Measurements from ENCODE around the gene TXK. TPM values are rescaled to one million over a fixed set of nuclear protein-coding genes. Genes with fewer than 3 reads are reported as not detected.

TXK gene
- polyA plus RNA-seq, 4 donors: 0.55 to 3.9 (median 2.3) TPM

GRCh38 chr4:48108309-48109073 lies 25.6 kb downstream of the TXK start:
- no peak for DNase-seq (ENCODE audit: low read depth in 4 of 4, low spot score in 3 of 4)

- DNase-seq (ENCODE audit: low read depth in 4 of 4, low spot score in 3 of 4): no peak
These were observed 28.8 kb downstream of the TXK start for GRCh38 chr4:48105230-48105629.

DNA sequence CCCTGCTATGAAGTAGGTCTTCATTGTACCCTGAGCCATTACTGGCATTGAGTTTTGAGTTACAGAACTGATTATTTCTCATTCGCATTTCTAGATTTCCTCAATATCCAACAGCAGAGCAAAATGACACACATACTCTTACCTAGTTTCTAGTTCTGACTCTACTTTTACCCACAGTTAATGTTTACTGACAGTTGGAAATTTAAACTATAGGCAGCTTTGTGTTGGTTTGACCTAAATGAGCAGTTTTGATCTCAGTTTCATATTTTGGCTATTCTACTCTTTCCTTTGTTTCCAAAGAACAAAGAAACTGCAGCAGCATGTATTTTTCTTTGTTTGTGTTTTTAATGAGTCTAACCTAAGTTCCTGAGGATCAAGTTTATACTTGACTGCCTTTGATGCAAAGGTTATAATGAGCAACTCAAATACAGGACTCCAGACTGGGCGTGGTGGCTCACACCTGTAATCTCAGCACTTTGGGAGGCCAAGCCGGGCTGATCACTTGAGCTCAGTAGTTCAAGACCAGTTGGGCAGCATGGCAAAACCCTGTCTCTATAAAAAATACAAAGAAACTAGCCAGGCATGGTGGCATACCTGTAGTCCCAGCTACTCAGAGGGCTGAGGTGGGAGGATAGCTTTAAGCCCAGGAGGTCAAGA lies 30.4 kb downstream of the TXK start:
- DNase-seq (ENCODE audit: low read depth in 4 of 4, low spot score in 3 of 4): no peak

DNA sequence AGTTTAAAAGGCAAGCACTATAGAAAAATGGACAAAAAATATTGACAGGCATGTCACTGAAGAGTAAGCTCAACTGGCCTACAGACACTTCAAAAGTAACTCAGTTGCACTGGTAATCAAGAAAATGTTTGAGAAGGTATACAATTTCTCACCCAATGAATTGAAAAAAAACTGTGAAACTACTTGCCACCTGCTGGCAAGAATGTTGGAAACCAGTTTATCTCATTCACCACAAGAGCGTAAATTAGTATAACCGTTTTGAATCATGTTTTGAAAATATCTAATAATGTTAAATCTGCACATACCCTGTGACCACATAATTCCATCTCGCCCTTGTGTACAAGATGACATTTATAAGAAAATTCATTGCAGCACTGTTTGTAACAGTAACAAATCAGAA lies 31.7 kb downstream of the TXK start:
- DNase-seq (ENCODE audit: low read depth in 4 of 4, low spot score in 3 of 4): no peak

- no peak for DNase-seq (ENCODE audit: low read depth in 4 of 4, low spot score in 3 of 4)
These were observed 33.8 kb downstream of the TXK start for GRCh38 chr4:48100256-48100655.

- no peak for DNase-seq (ENCODE audit: low read depth in 4 of 4, low spot score in 3 of 4)
These were observed 38.6 kb downstream of the TXK start for GRCh38 chr4:48095441-48095840.

- DNase-seq (ENCODE audit: low read depth in 4 of 4, low spot score in 3 of 4): no peak
These were observed 40.0 kb downstream of the TXK start for GRCh38 chr4:48093991-48094416.

DNA sequence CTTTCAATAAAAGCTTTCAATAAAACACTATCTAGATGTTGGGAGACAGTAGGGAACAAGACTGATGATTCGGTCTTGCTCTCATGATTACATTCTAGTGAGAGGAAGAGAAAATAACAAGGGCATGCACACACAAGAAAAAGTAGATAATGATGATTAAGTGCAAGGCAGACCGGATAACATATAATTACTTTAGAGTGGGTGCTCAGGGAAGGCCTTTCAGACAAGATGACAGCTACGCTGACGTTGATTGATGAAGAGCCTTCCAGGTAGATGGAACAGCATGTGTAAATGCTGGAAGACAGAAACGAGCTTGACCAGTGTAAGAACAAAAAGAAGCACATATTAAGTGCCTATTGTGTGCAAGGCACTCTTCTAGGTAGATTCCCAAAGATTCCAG lies 43.4 kb downstream of the TXK start:
- no peak for DNase-seq (ENCODE audit: low read depth in 4 of 4, low spot score in 3 of 4)

GRCh38 chr4:48085821-48086589 lies 48.0 kb downstream of the TXK start:
- DNase-seq (ENCODE audit: low read depth in 4 of 4, low spot score in 3 of 4): no peak

DNA sequence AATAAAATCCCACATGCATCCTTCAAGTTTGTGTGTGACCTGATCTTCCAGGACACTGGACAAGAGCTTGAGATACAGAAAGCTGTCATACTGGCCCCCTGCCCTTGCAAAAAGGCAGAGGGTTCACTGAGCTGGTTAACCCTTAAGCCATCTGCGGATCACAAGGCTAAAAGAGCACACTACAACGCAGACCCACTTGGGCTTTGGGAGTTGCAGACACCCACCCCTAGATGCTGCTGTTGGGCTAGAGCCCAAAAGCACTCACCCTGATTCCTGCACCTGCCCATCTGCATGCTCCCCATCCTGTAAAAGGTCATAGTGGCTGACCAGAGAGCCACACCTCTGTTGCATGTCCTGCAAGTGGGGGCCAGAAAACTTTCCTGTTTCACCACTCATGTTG lies 51.1 kb downstream of the TXK start:
- DNase-seq (ENCODE audit: low read depth in 4 of 4, low spot score in 3 of 4): no peak

DNA sequence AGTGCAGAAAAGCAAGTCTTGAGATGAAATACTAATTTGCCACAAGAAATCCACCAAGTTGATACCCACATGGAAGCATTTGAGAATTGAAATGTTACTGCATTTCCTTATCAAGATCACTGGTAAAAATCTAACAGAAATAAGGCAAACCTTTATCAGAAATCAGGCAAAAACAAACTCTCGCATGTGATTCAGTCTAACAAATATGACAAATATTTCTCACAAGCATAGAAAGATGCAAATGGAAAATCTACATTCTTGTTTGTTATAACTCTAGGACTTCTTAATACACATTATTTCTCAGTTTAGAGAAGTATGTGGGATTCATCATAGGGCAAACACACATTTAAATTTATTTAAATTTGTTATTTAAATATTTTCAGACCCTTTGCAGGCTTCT lies 52.9 kb downstream of the TXK start:
- no peak for DNase-seq (ENCODE audit: low read depth in 4 of 4, low spot score in 3 of 4)

GRCh38 chr4:48079972-48080391 lies 54.1 kb downstream of the TXK start:
- no peak for DNase-seq (ENCODE audit: low read depth in 4 of 4, low spot score in 3 of 4)

DNA sequence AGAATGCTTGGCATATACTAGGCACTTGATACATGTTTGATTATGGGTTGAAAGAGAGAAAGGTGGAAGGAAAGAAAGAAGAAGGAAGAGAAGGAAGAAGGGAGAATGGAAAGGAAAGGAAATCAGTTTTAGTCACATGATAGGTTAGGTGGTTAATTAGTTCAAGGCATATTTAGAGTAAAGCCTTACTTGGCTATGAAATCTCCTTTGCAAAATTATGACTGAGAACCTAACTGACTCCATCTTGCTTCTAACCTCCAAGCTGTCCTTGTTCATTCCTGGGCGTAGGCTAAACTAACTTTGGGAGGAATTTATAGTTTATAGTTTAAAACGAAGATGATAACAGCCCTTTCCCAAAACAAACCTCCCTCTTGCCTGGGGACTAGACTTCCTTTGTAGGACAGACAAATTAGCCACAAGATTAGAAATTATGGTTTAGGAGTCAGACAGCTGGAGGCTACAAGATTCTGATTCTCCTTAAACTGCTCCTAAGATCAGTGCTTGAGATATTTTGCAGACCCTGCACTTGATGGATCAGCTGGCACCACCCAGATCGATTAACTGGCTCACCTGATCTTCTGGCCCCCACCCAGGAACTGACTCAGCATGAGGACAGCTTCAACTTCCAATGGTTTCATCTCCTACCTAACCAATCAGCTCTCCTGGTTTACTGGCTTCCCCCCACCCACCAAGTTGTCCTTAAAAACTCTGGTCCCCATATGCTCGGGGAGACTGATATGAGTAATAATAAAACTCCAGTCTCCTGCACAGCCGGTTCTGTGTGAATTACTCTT lies 55.0 kb downstream of the TXK start:
- DNase-seq (ENCODE audit: low read depth in 4 of 4, low spot score in 3 of 4): no peak

DNA sequence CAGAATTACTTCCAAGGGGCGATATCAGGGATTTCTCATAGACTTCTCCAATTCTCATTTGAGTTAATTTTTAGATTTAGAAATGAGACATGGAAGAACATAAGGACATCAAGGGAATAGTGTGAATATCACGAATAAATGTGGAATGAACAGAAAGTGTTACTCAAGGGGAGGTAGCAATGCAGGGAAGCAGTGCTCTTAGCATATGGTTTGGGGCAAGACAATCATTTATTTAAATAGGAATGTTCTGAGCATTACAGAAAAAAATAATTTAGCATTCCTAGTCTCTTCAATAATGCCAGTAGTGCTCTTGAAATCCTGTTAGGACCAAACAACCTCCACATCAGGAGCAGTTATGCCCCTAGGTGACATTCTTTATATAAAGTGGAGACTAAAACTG lies 55.6 kb downstream of the TXK start:
- no peak for DNase-seq (ENCODE audit: low read depth in 4 of 4, low spot score in 3 of 4)

DNA sequence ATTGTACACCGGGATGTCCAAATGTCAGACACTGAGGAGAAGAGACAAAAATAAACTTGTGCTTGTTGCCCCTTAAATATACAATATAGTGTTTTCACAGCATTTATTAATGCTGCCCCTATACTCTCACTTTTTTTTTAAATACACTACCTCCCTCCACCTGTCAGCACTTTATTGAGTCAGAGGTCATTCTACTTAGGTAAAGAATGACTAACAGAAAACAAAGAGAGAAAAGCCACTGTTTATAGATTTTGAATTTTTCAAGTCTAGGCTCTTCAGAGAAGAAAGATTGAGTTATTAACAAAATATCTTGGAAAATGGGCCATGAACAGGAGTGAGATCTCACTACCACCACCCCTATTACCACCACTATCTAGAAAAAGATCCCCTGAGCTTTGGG lies 59.4 kb downstream of the TXK start:
- DNase-seq (ENCODE audit: low read depth in 4 of 4, low spot score in 3 of 4): no peak

DNA sequence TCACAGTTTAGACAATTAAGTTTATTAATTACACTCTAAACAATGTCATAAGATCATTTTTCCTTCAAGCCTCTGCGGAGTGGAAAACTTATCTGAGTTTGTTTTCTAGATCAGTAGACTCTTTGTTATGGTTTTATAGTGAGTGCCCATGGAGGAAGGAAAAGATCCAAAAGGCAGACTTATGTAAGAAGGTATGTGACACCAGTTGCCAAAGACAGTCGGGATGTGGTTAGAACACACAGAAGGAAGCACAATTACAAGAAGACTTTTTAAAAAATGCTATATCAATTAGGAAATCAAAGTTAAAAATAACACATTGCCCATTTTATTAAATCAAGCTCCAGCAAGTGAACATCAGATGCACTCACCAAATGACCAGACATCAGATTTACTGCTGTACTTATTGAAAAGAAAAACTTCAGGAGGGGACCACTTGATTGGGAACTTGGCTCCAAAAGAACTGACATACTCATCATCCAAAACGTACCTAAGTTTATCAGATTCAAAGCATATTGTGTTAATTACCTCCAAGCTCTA lies 60.4 kb downstream of the TXK start:
- DNase-seq (ENCODE audit: low read depth in 4 of 4, low spot score in 3 of 4): no peak

GRCh38 chr4:48071191-48071590 lies 62.9 kb downstream of the TXK start:
- no peak for DNase-seq (ENCODE audit: low read depth in 4 of 4, low spot score in 3 of 4)

DNA sequence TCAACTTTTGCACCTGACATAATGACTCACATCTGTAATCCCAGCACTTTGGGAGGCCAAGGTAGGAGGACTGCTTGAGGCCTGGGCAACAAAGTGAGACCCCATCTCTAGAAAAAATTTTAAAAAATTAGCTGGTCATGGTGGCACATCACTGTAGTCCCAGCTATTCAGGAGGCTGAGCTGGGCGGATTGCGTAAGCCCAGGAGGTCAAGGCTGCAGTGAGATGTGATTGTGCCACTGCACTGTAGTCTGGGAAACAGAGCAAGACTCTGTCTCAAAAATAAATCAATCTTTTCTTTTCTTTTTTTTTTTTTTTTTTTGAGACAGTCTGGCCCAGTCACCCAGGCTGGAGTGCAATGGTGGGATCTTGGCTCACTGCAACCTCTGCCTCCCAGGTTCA lies 65.0 kb downstream of the TXK start:
- no peak for DNase-seq (ENCODE audit: low read depth in 4 of 4, low spot score in 3 of 4)

GRCh38 chr4:48068182-48068581 lies 65.9 kb downstream of the TXK start:
- DNase-seq (ENCODE audit: low read depth in 4 of 4, low spot score in 3 of 4): no peak

GRCh38 chr4:48067536-48067935 lies 66.5 kb downstream of the TXK start:
- DNase-seq (ENCODE audit: low read depth in 4 of 4, low spot score in 3 of 4): no peak
